ENCODE measurements around the gene RSPH3.
A peak's percentile ranks its signal among the peaks of the same experiment; 100 is the strongest.

Gene RSPH3

DNA sequence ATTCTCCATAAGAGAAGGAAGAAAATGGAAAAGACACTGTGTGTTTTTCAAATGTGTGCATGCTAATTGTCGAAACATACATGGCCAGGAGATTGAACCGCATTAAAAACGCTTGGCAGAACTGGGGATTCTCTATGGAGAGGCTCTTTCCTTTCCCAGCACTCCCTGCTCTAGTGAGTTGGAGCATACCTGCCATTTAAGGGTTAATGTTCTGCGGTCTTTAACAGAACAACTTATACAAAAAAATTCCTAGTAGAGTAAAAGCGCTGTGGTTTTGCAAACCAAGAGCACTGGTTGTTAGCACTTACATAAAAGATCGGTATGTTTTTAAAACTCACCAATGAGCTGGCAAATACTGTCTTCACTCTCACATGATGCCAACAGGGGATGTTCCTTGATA is 43.2 kb upstream of the RSPH3 start:
- Mint-ChIP-seq H3K27ac (no peak overlapping the region), H3K27me3 (ENCODE audit: low read depth, poor library complexity) (peaks cover 18% of the 10 kb centered on the region), H3K4me3 (no peak overlapping the region), H3K9me3 (no peaks in the 10 kb centered on the region), H3K36me3 (ENCODE audit: low read depth) (no peaks in the 10 kb centered on the region), H3K4me1 (peaks cover 18% of the 10 kb centered on the region)
- TF ChIP-seq, protein P1, sequence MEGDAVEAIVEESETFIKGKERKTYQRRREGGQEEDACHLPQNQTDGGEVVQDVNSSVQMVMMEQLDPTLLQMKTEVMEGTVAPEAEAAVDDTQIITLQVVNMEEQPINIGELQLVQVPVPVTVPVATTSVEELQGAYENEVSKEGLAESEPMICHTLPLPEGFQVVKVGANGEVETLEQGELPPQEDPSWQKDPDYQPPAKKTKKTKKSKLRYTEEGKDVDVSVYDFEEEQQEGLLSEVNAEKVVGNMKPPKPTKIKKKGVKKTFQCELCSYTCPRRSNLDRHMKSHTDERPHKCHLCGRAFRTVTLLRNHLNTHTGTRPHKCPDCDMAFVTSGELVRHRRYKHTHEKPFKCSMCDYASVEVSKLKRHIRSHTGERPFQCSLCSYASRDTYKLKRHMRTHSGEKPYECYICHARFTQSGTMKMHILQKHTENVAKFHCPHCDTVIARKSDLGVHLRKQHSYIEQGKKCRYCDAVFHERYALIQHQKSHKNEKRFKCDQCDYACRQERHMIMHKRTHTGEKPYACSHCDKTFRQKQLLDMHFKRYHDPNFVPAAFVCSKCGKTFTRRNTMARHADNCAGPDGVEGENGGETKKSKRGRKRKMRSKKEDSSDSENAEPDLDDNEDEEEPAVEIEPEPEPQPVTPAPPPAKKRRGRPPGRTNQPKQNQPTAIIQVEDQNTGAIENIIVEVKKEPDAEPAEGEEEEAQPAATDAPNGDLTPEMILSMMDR (IDR thresholded peaks at IDR 0.05), result no peak
- no peak for DNase-seq

GRCh38 chr6:159042826-159043181 is 42.8 kb upstream of the RSPH3 start:
- TF ChIP-seq, protein P1 (IDR thresholded peaks at IDR 0.05), result peak; percentile 44
- H3K4me1 Mint-ChIP-seq, result peaks cover 20% of the 10 kb centered on the region
- no peaks in the 10 kb centered on the region for H3K9me3 Mint-ChIP-seq
- H3K36me3 Mint-ChIP-seq (ENCODE audit: low read depth), result no peaks in the 10 kb centered on the region
- H3K27me3 Mint-ChIP-seq (ENCODE audit: low read depth, poor library complexity), result peaks cover 16% of the 10 kb centered on the region
- no peak overlapping the region for H3K4me3 Mint-ChIP-seq
- H3K27ac Mint-ChIP-seq, result peak overlapping the region; percentile 16
- DNase-seq, result no peak

GRCh38 chr6:159042003-159042825 is 42.2 kb upstream of the RSPH3 start:
- H3K4me3 Mint-ChIP-seq, result no peak overlapping the region
- peaks cover 13% of the 10 kb centered on the region for H3K27me3 Mint-ChIP-seq (ENCODE audit: low read depth, poor library complexity)
- H3K4me1 Mint-ChIP-seq, result peaks cover 26% of the 10 kb centered on the region
- no peaks in the 10 kb centered on the region for H3K36me3 Mint-ChIP-seq (ENCODE audit: low read depth)
- peak overlapping the region; percentile 16 for H3K27ac Mint-ChIP-seq
- TF ChIP-seq, protein P1 (IDR thresholded peaks at IDR 0.05), result peak; percentile 96
- H3K9me3 Mint-ChIP-seq, result no peaks in the 10 kb centered on the region
- DNase-seq, result peak; percentile 67

GRCh38 chr6:159041181-159041580 is 41.2 kb upstream of the RSPH3 start:
- Mint-ChIP-seq H3K4me1 (peaks cover 27% of the 10 kb centered on the region), H3K4me3 (no peak overlapping the region), H3K36me3 (ENCODE audit: low read depth) (no peaks in the 10 kb centered on the region), H3K27ac (no peak overlapping the region), H3K27me3 (ENCODE audit: low read depth, poor library complexity) (peaks cover 9% of the 10 kb centered on the region), H3K9me3 (no peaks in the 10 kb centered on the region)
- no peak for DNase-seq
- TF ChIP-seq, protein P1 (IDR thresholded peaks at IDR 0.05), result no peak

- Mint-ChIP-seq H3K27me3 (ENCODE audit: low read depth, poor library complexity) (peaks cover 6% of the 10 kb centered on the region), H3K36me3 (ENCODE audit: low read depth) (no peaks in the 10 kb centered on the region), H3K9me3 (no peaks in the 10 kb centered on the region), H3K27ac (no peak overlapping the region), H3K4me1 (peaks cover 22% of the 10 kb centered on the region), H3K4me3 (no peak overlapping the region)
- TF ChIP-seq, protein P1 (IDR thresholded peaks at IDR 0.05), result no peak
- no peak for DNase-seq
These were observed 39.9 kb upstream of the RSPH3 start for GRCh38 chr6:159039885-159040258.

All from nephron progenitor cell (in vitro differentiated cells).